Measurements from ENCODE around the gene PITX1.

GRCh38 chr5:135040333-135041144 lies 6.5 kb upstream of the PITX1 start:
- TF ChIP-seq EZH2phosphoT487 (IDR thresholded peaks at IDR 0.05; ENCODE audit: low read depth) (no peak), CTCF (IDR thresholded peaks at IDR 0.05; ENCODE audit: low read depth, low read length) (no peak)
